HepG2 (cell line): ENCODE data around the gene GBP2.

Experiments
- EZH2 ChIP-seq: conservative IDR thresholded peaks from 2 replicates; pipeline ENCODE4 v1.6.1; 2012; ENCODE audit warnings: mild to moderate bottlenecking, low read depth, low read length, moderate library complexity
- NR2C2 ChIP-seq: sonication (generic); formaldehyde crosslinking; IDR thresholded peaks from 2 replicates; pipeline ENCODE4 v1.4.0; 2020; ENCODE audit warnings: missing genetic modification reagents, mild to moderate bottlenecking, moderate library complexity, borderline replicate concordance
- NR3C1 ChIP-seq: sonication (generic); formaldehyde crosslinking; IDR thresholded peaks from 2 replicates; pipeline ENCODE4 v1.4.0; 2020; ENCODE audit warnings: missing genetic modification reagents
- PHF8 ChIP-seq: sonication (generic); formaldehyde crosslinking; IDR thresholded peaks from 2 replicates; pipeline ENCODE4 v1.5.0; 2020; ENCODE audit warnings: missing genetic modification reagents
- POLR2A ChIP-seq, 2 experiments: IDR thresholded peaks; 2 replicates each; pipeline ENCODE4 v1.6.1; 2011; ENCODE audit warnings: low read depth in 2 of 2, low read length in 2 of 2, mild to moderate bottlenecking in 1 of 2, moderate library complexity in 1 of 2; ENCODE audit not compliant: insufficient read depth in 1 of 2
- POLR2AphosphoS5 ChIP-seq: IDR thresholded peaks from 2 replicates; pipeline ENCODE4 v1.6.1; 2012; ENCODE audit warnings: low read depth, low read length
- ZBTB7A ChIP-seq: sonication (generic); formaldehyde crosslinking; IDR thresholded peaks from 2 replicates; pipeline ENCODE4 v1.8.0; 2022; ENCODE audit warnings: mild to moderate bottlenecking, missing genetic modification reagents
- ZNF644 ChIP-seq: IDR thresholded peaks from 2 replicates; pipeline ENCODE4 v1.6.1; 2016; ENCODE audit warnings: low read depth

DNA sequence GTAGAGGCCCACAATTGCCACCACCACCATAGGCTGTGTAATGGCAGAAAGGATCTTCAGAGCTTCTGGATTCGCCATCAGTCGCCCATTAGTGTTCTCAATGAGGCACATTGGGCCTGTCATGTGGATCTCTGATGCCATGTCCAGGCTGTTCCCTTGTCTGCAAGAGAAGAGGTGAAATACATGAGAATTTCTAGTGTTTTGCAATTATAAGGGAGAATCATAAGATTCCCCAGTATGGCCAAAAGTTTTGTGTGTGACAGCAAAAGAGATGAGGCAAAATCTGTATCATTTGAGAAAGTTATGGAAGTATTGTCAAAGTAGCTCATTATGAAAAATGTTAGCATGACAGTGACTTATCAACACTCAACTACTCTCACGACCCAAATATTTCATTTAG is 62.8 kb downstream of the GBP2 start:
- TF ChIP-seq EZH2 (no peak), NR2C2 (CRISPR knock-in tag) (no peak), NR3C1 (CRISPR knock-in tag) (no peak), PHF8 (no peak), ZBTB7A (no peak), POLR2AphosphoS5 (no peak), ZNF644 (no peak), POLR2A (IDR thresholded peaks at IDR 0.05; ENCODE audit: insufficient read depth in 1 of 2, low read depth in 2 of 2, low read length in 2 of 2) (no peak)
